ENCODE measurements around the gene EXD2. TPM values are rescaled to one million over a fixed set of nuclear protein-coding genes. Genes with fewer than 3 reads are reported as not detected.
A peak's percentile ranks its signal among the peaks of the same experiment; 100 is the strongest.

EXD2 gene
- total and polyA plus RNA-seq, 2 of the 13 experiments (the other 11 are each of a cell fraction or from before 2014, with no cell fraction given): 9.5 to 15.1 TPM

DNA sequence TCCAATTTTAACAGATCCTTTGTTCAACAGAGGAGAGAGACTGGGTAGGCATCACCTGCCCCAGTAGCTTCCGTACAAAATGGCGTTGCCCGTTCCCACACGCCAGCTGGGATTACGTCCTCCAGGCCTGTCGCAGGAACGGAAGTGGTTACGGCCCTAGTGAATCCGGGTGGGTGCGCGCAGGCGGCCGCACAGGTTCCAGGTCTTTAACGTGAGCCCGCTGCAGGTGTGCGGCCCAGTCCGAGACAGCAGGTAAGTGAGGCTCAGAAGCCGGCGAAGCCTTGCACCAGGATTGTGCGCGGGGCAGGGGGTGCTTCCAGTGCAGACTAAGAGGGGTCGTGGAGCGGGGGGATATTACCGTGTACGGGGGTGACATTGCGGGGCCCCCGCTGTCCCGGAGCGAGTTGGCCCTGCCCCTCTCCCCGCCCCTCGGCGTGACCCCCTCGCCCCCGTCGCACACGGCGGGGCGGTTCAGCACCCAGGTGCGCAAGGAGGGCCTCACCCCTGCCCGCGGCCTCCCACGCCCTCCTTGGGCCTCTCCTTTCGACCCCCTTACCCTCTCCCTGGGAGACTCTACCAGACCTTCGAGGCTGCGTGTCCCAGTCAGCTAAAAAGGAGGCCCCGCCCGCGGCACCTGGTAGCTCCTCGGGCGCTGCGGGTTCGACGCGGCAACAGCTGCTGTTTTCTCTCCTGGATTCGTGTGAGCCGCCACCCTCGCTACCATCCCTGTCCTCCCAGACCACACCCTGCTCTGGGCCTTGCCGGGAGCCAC, at the start of gene EXD2 (continued):
- TF ChIP-seq, protein P1, sequence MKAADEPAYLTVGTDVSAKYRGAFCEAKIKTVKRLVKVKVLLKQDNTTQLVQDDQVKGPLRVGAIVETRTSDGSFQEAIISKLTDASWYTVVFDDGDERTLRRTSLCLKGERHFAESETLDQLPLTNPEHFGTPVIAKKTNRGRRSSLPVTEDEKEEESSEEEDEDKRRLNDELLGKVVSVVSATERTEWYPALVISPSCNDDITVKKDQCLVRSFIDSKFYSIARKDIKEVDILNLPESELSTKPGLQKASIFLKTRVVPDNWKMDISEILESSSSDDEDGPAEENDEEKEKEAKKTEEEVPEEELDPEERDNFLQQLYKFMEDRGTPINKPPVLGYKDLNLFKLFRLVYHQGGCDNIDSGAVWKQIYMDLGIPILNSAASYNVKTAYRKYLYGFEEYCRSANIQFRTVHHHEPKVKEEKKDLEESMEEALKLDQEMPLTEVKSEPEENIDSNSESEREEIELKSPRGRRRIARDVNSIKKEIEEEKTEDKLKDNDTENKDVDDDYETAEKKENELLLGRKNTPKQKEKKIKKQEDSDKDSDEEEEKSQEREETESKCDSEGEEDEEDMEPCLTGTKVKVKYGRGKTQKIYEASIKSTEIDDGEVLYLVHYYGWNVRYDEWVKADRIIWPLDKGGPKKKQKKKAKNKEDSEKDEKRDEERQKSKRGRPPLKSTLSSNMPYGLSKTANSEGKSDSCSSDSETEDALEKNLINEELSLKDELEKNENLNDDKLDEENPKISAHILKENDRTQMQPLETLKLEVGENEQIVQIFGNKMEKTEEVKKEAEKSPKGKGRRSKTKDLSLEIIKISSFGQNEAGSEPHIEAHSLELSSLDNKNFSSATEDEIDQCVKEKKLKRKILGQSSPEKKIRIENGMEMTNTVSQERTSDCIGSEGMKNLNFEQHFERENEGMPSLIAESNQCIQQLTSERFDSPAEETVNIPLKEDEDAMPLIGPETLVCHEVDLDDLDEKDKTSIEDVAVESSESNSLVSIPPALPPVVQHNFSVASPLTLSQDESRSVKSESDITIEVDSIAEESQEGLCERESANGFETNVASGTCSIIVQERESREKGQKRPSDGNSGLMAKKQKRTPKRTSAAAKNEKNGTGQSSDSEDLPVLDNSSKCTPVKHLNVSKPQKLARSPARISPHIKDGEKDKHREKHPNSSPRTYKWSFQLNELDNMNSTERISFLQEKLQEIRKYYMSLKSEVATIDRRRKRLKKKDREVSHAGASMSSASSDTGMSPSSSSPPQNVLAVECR (CRISPR knock-in tag; IDR thresholded peaks at IDR 0.05; ENCODE audit: borderline replicate concordance): peak; percentile 91
- TF ChIP-seq YEATS4 (CRISPR knock-in tag; IDR thresholded peaks at IDR 0.05; ENCODE audit: borderline replicate concordance) (peak; percentile 94), ZNF407 (CRISPR knock-in tag; IDR thresholded peaks at IDR 0.05; ENCODE audit: not compliant biosample characterization) (peak; percentile 76), ZNF614 (CRISPR knock-in tag; IDR thresholded peaks at IDR 0.05; ENCODE audit: borderline replicate concordance) (peak; percentile 46; the same call in 1 of the 2 replicates), ZNF577 (CRISPR knock-in tag; IDR thresholded peaks at IDR 0.05; ENCODE audit: borderline replicate concordance, low read depth) (no peak), GLI4 (CRISPR knock-in tag; IDR thresholded peaks at IDR 0.05; ENCODE audit: borderline replicate concordance) (peak; percentile 49; the same call in 1 of the 2 replicates), ZFX (CRISPR knock-in tag; IDR thresholded peaks at IDR 0.05; ENCODE audit: low read depth) (peak; percentile 98), PLRG1 (conservative IDR thresholded peaks at IDR 0.05) (no peak), ZEB1 (IDR thresholded peaks at IDR 0.05; ENCODE audit: insufficient replicate concordance, low read depth) (peak; percentile 99), PAF1 (CRISPR knock-in tag; IDR thresholded peaks at IDR 0.05) (no peak), KMT2B (CRISPR knock-in tag; IDR thresholded peaks at IDR 0.05) (peak; percentile 94), SRSF4 (IDR thresholded peaks at IDR 0.05; ENCODE audit: low read depth, low read length, poor library complexity, severe bottlenecking) (no peak)
- TF ChIP-seq, protein P2, sequence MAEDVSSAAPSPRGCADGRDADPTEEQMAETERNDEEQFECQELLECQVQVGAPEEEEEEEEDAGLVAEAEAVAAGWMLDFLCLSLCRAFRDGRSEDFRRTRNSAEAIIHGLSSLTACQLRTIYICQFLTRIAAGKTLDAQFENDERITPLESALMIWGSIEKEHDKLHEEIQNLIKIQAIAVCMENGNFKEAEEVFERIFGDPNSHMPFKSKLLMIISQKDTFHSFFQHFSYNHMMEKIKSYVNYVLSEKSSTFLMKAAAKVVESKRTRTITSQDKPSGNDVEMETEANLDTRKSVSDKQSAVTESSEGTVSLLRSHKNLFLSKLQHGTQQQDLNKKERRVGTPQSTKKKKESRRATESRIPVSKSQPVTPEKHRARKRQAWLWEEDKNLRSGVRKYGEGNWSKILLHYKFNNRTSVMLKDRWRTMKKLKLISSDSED (CRISPR knock-in tag; IDR thresholded peaks at IDR 0.05): no peak

Data from HepG2 (cell line).